Activated T-cell treated with anti-CD3 and anti-CD28 coated beads for 4 hours (primary cell): ENCODE results near the gene STK38.
"Not testable (repeated sequence)": the region's sequence is repeated elsewhere in the genome, so short reads cannot be mapped to it uniquely, and the experiment has no call there.

Experiments
- DNase-seq: peaks from one replicate; pipeline ENCODE4 v3.0.0-alpha.2; 2020

The STK38 gene

GRCh38 chr6:36517408-36517807 is 29.9 kb downstream of the STK38 start:
- no peak for DNase-seq

GRCh38 chr6:36516988-36517387 is 30.3 kb downstream of the STK38 start:
- DNase-seq = no peak

GRCh38 chr6:36516559-36516958 is 30.7 kb downstream of the STK38 start:
- DNase-seq = no peak

GRCh38 chr6:36515844-36516243 is 31.4 kb downstream of the STK38 start:
- DNase-seq = no peak

- no peak for DNase-seq
Measured at GRCh38 chr6:36514554-36515456, 32.5 kb downstream of the STK38 start.

- DNase-seq = no peak
Measured at GRCh38 chr6:36510365-36510764, 36.9 kb downstream of the STK38 start.

GRCh38 chr6:36508532-36508931 is 38.7 kb downstream of the STK38 start:
- DNase-seq = no peak

GRCh38 chr6:36506611-36507010 is 40.7 kb downstream of the STK38 start:
- DNase-seq = no peak

- no peak for DNase-seq
Measured at GRCh38 chr6:36505744-36506534, 41.3 kb downstream of the STK38 start.

- no peak for DNase-seq
Measured at GRCh38 chr6:36504982-36505381, 42.3 kb downstream of the STK38 start.

- DNase-seq = no peak
Measured at GRCh38 chr6:36504181-36504580, 43.1 kb downstream of the STK38 start.

- no peak for DNase-seq
Measured at GRCh38 chr6:36501686-36502085, 45.6 kb downstream of the STK38 start.

GRCh38 chr6:36499918-36500317 is 47.4 kb downstream of the STK38 start:
- no peak for DNase-seq

- DNase-seq = no peak
Measured at GRCh38 chr6:36495086-36495485, 52.2 kb downstream of the STK38 start.

- DNase-seq = no peak
Measured at GRCh38 chr6:36493859-36494258, 53.4 kb downstream of the STK38 start.

- DNase-seq = no peak
Measured at GRCh38 chr6:36493319-36493718, 54.0 kb downstream of the STK38 start.

GRCh38 chr6:36492621-36493020 is 54.7 kb downstream of the STK38 start:
- no peak for DNase-seq

- no peak for DNase-seq
Measured at GRCh38 chr6:36492092-36492491, 55.2 kb downstream of the STK38 start.

- DNase-seq = no peak
Measured at GRCh38 chr6:36491378-36491965, 55.8 kb downstream of the STK38 start.

GRCh38 chr6:36489426-36489825 is 57.9 kb downstream of the STK38 start:
- no peak for DNase-seq

- DNase-seq = no peak
Measured at GRCh38 chr6:36488221-36488620, 59.1 kb downstream of the STK38 start.

GRCh38 chr6:36487698-36488097 is 59.6 kb downstream of the STK38 start:
- no peak for DNase-seq

GRCh38 chr6:36484736-36485135 is 62.5 kb downstream of the STK38 start:
- no peak for DNase-seq

GRCh38 chr6:36483326-36483725 is 64.0 kb downstream of the STK38 start:
- DNase-seq = not testable (repeated sequence)
